NCI-H1436 (cell line): ENCODE measurements around the gene AP1M1.

Source experiments
- DNase-seq: peaks from one replicate; lab custom pipeline; 2025; lab: John Stamatoyannopoulos, UW

The AP1M1 gene

DNA sequence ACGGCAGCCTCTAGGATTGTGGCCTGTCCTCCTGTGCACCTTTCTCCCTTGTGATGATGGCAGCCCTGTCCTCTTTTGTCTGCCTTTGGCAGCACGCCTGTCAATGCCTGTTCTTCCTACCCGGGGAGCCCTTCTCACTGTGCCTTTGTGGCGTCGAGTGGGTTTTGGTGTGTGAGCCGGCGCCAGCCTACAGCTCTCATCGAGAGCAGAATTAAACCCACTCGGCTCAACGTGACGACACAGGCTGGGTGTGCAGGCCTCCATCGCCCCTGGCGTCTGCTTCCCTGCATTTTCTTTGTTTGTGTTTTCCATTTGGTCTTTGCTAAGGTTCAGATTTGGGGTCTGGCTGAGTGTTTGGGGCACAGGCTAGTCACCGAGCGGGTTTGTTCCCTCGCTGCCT is 34.4 kb downstream of the AP1M1 start:
- DNase-seq: no peak

DNA sequence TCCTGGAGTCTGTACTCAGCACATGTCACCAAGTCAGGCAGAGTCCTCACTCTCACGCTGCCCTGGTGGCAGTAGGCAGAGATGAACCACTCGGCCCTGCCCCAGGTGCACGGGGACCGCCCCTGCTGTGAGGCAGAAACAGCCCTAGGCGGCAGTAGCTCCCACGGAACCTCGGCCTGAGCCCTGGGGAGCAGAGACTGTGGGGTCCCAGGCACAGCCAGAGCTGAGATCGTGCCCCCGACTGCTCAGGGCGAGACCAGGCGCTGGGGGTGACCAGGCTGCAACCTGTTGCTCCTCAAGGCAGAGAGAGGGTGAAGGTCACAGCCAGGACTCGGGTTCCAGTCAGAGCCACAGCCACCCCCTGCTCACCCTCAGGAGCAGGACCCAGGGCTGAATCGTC is 34.9 kb downstream of the AP1M1 start:
- no peak for DNase-seq

DNA sequence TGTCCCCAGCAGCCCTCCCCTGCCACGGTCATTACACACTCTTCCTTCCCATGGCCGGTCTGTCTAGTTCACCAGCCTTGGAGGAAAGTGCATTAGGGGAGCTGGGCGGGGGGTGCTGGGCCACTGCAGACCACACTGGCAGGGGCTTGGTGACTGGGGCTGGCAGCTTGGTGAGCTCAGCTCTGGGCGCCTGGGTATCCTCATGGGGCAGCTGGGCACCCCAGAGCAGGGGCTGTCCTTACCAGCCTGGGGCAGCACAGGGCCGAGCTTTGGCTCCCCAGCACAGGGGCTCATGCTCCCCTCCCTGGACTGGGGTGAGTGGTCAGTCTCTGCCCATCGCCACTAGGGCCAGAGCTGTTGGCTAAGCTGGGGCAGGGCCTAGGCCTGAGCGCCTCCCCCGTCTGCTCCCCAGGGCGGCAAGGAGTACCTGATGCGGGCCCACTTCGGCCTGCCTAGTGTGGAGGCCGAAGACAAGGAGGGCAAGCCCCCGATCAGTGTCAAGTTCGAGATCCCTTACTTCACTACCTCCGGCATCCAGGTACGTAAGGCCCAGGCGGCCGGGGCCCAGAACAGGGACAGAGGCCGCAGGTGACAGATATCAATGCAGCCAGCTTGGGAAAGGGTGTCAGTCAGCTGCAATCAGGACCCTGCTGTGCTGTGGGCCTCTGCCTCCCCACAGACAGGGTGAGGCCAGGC is 35.5 kb downstream of the AP1M1 start:
- DNase-seq: no peak

DNA sequence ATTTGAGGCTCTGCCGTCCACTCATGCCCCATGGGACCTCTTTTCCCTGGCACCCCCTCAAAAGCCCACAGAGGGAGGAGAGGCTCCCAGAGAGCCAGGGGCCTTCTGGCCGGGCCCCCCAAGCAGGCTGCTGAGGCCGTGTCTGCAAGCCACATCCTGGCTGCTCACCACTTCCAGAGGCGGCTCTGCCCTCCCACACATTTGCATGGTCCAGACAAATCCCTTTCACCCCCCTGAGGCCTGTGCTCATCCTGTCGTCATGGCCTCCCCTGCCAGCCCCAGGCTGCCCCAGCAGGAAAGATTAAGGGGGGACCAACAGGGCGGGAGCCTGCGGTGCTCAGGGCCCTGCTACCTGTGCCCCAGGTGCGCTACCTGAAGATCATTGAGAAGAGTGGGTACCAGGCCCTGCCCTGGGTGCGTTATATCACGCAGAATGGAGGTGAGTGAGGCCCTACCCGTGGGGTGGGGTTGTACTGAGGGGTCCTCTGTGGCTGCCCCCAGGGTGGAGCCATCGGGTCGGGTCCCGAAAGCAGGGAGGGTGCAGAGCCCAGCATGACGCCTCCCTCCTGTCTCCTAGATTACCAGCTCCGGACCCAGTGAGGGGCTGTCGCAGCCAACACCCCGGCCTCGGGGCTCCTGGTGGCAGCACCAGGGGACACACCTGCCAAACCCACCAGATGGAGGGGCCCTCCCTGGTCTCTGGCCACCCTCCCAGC is 36.3 kb downstream of the AP1M1 start:
- no peak for DNase-seq

DNA sequence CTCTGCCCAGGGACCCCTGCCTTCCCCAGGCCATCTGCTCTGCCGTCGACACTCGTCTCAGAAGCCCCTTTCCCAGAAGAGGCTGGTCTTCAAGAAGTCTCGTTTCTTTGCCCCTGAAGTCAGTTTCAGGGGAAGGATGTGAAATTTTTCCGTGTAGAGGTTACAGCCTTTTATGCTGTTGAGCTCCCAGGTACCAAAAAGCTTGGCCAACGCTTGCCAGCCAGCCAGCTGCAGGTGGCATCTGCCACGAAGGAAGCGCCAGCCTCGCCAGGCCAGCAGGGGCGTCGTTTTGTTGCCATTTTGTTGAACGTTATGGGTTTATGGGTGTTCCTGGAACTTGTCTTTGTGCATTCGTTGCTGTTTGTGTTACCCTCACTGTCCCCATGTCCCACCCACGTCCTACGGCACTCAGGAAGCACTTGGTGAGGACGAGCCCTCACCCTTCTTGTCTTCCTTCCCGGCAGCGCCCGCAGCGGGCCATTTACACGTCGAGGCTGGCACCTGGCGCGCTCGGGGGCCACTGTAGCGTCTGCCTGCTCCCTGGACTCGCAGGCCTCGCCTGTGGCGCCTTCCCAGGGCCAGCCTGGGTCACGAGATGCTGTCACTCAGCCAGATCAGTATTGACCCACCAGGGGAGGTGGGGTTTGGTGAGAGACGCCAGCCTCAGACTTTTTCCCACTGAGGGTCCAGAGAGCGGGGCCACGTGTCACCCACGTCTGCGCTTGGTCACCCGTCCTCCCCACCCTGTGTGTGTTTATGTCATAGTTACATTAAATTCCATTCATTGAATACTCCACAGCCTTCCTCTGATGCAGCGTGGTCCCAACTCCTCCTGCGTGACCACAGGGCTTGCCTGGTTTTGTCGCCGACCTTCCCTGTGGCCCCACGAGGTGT is 37.1 kb downstream of the AP1M1 start:
- no peak for DNase-seq

DNA sequence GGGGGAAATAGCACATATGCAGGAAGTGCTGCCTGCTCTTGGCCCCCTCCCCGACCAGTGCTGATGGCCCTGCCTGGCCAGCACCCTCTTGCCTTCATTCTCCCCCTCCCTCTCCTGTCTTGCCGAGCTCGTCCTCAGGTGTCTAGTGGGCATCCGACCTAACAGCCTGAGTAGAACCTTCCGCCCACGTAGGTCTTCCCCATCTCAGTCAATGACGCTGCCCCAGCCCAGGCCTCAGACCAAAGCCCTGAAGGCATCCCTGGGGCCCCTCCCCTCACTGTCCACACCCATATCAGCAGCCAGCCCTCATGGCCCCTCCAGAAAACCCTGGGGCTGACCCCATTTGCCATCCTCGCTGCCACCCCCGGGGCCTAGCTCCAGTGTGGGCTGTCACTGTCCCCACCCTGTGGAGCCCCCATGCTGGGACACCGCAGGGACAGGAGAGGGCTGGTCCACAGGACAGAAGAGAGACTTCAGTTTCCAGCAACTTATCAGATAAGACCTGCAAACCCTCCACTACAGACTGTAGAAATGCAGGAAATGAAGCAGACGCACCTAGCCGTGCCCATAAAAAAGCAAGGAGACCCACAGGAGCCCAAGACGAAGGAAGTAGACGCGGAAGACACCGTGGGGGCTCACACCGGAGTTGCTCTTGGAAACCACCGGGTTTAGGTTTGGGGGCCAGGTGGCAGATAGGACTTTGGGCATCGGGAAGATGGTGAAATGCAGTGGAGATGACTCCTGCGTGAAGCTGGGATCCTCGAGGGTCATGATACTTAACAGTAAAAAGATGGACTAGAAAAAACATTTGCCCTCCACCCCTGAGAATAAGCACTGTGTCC is 38.3 kb downstream of the AP1M1 start:
- DNase-seq: no peak

DNA sequence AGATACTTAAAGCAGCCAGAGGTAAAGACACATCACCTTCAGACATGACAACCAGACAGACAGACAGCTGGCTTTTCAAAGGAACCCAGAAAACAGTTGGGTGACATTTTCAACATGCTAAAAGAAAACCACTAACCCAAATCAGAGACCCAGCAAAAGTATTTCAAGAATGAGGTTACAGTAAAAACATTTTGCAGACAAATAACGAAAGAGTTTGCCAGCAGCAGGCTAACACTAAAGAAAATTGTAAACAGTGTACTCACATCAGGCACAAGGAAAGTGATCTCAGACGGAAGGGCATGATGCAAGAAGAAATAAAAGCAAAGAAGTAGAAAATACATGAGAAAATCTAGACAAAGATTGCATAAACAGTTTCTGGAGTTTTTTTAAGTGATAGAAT is 46.4 kb downstream of the AP1M1 start:
- DNase-seq: no peak

DNA sequence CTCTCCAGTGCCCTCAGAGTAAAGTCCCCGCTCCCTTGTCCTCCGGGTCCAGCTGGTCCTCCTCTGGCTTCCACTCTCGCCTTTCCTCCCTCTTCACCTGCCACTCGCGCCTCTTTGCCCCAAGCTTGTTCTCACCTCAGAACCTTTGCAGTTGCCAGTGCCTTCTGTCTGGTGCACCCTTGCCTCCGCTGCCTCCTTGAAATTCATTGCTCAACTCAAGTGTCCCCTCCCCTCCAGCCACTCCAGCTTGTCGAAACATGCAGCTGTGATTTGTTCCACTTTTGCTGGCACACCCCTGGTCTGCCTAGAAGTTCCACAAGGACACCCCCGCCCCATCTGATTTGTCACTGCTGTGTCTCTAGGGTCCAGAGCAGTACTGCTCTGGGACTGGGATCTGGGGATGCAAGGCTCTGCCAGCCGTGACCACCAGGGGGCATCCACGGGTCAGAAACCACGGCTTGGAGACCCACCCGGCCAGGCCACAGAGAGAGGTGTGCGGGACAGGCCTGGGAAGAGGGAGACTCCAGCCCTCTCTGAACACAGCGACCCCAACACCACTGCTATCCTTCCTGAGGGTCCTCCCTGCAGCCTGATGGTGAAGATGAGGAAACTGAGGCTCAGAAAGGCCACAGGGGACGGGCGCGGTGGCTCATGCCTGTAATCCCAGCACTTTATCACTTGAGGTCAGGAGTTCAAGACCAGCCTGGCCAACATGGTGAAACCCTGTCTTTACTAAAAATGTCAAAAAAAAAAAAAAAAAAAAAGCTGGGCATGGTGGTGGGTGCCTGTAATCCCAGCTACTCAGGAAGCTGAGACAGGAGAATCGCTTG is 49.9 kb downstream of the AP1M1 start:
- peak; percentile 49 for DNase-seq

DNA sequence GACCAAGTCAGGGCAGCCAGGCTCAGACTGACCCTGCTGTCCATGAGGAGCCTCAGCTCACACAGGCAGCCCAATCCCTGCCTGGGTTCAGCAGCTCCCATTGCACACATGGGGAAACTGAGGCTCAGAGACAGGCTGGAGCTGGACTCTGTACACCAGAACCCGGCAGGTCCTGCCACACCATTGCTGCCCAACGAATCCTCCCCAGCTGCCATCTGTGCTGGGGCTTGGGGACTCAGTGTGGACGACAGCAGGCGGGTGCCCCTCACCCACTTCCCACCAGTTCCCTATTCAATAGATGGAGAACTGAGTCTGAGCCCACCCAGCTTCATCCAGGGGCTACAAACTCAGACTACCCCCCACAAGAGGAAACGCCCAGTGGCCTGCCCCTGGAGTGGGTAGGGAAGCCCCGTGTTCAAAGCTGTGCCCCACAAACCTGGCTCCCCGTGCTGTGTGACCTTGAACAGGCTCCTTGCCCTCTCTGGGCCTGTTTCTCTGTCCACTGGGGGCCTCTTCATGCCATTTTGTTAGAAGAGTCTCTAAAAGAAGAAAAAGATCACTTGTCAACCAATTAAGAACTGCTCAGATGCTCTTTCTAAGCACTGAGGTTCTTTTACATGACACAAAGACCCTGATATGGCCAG is 50.8 kb downstream of the AP1M1 start:
- no peak for DNase-seq

DNA sequence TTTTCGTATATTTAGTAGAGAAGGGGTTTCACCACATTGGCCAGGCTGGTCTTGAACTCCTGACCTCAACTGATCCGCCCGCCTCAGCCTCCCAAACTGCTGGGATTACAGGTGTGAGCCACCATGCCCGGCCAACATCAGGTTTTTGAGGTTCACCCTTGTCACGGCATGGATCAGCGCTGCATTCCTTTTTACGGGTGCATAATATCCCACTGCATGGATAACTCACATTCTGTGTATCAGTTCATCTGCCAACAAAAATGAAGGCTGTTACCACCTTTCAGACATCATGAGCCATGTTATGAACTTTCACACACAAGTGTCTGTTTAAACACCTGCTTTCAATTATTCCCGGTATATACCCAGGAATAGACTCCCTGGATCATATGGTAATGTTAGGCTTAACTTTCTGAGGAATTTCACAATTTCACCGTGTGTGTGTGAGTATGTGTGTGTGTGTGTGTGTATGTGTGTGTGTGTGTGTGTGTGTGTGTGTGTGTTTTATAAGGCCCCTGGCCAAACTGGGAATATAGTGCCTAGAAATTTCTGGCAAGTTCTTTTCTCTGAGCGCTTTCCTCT is 52.2 kb downstream of the AP1M1 start:
- no peak for DNase-seq

DNA sequence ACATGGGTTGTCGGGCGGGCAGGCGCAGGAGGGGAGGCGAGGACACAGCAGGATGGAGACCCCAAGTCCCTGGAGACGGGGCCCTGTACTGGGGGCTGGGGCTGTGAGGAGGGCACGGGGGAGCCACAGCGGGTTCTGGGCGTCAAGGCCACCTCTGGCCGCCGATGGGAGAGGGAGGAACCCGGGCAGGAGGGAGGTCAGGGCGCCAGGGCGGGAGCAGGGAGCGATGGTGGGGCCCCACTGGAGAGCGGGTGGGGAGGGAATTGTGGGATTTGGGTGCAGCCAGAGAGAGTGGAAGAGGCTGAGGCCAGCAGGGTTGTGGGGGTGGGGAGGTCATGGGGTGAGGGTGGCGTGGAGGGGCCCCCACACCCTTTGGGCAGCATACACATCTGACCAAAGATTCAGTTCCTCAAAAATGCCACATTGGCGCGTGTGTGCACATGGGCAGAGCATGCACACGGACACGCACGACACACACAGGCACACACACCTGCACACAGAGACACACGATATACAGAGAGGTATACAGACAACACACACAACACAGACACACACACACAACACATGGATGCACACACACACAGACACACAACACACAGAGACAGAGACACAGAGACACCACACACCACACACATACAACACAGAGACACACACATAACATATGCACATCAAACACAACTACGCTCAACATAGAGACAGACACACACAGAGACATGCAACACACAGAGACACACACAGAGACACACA is 54.9 kb downstream of the AP1M1 start:
- no peak for DNase-seq

DNA sequence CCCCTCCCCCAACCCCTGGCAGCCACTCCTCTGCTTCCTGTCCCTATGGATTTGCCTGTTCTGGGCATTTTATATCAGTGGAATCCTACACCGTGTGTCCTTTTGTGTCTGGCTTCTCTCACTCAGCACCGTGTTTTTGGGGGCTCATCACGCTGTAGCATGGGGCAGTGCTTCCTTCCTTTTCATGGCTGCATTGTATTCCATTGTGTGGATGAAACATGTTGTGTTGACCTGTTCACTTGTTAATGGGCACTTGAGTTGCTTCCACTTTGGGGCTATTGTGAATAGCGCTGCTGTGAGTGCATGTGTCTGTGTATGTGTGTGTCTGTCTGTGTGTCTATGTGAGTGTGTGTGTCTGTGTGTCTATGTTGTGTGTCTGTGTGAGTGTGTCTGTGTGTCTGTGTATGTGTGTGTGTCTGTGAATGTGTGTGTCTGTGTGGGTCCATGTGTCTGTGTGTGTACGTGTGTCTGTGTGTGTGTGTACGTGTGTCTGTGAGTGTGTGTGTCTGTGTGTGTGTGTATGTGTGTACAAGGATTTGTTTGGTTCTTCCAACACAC is 57.2 kb downstream of the AP1M1 start:
- DNase-seq: no peak

DNA sequence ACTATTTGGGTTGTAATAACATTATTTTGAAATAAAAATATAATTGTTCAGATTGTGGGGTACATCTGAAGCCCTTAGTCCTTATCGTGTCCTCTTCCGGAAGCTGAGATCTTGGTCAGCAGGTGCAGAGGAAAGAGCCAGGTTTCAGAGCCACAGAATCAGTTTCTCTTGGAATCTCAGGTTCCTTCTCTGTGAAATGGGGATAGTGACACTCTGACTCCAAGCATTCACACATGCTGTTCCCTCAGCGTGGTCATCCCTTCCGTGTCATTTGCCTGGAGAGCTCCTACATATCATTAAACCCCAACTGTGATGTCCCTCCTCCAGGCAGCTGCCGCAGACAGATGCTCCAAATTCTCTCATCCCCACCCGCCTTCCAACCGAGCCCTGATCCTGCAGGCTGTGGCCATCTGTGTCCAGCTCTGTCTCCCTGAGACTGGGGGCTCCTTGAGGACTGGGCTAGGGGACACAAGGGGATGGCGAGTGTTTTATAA is 59.8 kb downstream of the AP1M1 start:
- DNase-seq: no peak

DNA sequence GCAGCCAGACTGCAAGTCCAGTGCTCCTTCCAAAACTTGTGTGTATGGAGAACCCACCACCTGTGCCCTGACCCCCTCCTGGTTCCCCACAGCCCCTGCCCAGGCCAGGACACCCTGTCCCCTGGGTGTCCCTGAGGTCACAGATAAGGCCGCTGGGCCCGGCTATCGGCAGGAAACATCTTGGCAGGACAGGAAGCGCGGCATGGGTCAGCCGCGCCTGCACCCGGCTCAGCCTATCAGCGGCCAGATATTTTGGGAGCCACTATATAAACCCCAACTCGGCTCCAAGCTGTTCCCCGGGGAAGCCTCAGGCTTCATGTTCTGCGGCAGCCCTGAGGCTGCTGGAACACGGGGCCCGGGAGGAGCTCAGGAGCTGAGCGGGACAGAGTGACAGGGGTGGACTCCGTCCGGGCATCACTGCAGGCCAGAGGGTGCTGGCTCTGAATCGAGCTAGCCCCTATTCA is 60.8 kb downstream of the AP1M1 start:
- DNase-seq: no peak

DNA sequence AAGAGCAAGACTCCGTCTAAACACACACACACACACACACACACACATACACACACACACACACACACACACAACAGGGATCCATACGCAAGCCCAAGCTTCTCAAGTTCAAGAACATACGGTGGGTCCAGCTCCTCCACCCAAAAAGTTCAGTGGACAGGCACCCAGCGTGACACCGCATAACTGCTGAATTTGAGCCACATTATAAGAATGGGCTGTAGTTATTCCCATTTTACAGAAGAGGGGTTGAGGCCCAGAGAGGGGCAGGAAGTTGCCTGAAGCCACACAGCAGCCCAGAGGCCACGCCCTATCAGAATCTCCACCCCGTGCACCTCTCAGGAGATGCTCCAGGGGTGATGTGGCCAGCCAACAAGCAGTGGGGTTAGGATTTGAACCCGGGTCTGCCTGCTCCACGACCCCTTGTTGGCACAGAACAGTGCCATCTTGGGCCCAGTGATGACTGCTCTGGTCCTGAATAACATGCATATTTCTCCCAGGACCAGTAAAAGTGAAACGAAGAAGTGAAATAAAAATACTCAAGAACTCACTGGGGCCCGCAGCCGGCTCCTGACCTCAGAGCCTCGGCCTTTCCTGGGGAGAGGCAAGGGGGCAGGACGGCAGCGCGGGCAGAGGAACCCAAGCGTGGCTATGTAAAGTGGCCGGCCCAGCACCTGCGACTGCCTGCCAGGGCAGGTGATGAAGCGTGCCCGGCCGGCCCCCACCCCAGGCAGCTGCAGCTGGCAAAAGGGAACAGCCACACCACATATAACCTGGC is 61.9 kb downstream of the AP1M1 start:
- no peak for DNase-seq

DNA sequence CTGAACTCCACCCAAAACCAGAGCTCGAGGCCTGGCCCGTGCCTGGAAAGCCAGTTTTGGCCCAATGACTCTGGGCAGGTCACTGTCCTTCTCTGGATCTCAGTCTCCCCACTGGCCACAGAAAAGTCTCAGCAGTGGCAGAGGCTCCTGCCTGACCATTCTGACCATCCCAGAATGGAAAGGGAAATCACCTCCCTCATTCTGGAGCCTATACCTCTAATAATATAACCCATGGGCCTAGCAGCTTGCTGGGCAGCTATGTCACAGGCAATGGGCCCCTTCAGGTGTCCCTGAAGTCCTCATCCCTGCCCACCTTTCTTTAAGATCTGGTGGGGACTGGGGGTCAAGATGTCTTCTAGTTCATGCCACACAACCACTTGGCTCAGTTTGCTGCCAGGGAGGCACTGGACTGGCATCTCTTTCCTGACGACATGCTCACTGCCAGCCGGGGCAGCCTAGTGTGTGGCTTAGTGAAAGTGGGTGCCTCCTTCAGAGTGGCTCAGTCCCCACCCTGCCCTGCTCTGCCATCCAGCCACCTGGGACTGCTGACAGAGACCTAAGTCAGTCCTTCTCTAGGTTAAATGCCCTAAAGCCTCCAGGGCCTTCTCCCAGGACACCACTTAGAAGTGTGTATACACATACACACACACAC is 62.6 kb downstream of the AP1M1 start:
- no peak for DNase-seq

DNA sequence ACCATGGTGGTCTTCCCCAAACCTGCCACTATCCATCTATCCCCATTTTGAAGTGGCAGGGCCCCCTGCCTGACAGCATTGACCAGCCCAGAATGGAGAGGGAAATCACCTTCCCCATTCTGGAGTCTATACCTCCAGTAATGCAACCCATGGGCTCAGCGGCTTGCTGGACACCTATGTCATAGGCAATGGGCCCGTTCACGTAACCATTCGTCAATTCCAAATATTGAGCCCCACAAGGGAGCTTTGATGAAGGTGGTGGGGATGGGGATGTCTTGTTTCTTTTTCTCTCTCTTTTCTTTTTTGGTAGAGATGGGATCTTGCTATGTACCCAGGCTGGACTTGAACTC is 63.1 kb downstream of the AP1M1 start:
- no peak for DNase-seq
